T-helper 1 cell treated with Interleukin-12 subunit alpha and Interleukin-12 subunit beta and Interleukin-4 antibody, amounts not matched to agents 30 μg/mL and 1 μg/mL, for 36 hours (primary cell): ENCODE data around the gene RBPMS2.

Source experiments
- H3K27ac Mint-ChIP-seq: one replicate; pipeline ENCODE4 v1.8.0; 2021; ENCODE audit warnings: mild to moderate bottlenecking, mixed read lengths
- H3K27me3 Mint-ChIP-seq: one replicate; pipeline ENCODE4 v1.8.0; 2021; ENCODE audit warnings: low read depth, mixed read lengths
- H3K36me3 Mint-ChIP-seq: one replicate; pipeline ENCODE4 v1.8.0; 2021; ENCODE audit warnings: low read depth, mixed read lengths
- H3K4me1 Mint-ChIP-seq: one replicate; pipeline ENCODE4 v1.8.0; 2021; ENCODE audit warnings: low read depth, mixed read lengths
- H3K4me3 Mint-ChIP-seq: one replicate; pipeline ENCODE4 v1.8.0; 2021; ENCODE audit warnings: mild to moderate bottlenecking, moderate library complexity, mixed read lengths
- H3K9me3 Mint-ChIP-seq: one replicate; pipeline ENCODE4 v1.8.0; 2021; ENCODE audit warnings: mixed read lengths

RBPMS2 gene

GRCh38 chr15:64739156-64739555, 36.2 kb downstream of the RBPMS2 start:
- H3K9me3 Mint-ChIP-seq, result no peaks in the 10 kb centered on the region
- no peaks in the 10 kb centered on the region for H3K27me3 Mint-ChIP-seq
- no peak overlapping the region for H3K27ac Mint-ChIP-seq
- H3K36me3 Mint-ChIP-seq, result no peaks in the 10 kb centered on the region
- H3K4me3 Mint-ChIP-seq, result no peak overlapping the region
- no peaks in the 10 kb centered on the region for H3K4me1 Mint-ChIP-seq

GRCh38 chr15:64738226-64739095, 36.9 kb downstream of the RBPMS2 start:
- Mint-ChIP-seq H3K9me3 (no peaks in the 10 kb centered on the region), H3K27ac (no peak overlapping the region), H3K36me3 (no peaks in the 10 kb centered on the region), H3K27me3 (no peaks in the 10 kb centered on the region), H3K4me1 (no peaks in the 10 kb centered on the region), H3K4me3 (no peak overlapping the region)

GRCh38 chr15:64732156-64732860, 43.1 kb downstream of the RBPMS2 start:
- no peaks in the 10 kb centered on the region for H3K36me3 Mint-ChIP-seq
- H3K27ac Mint-ChIP-seq, result no peak overlapping the region
- H3K27me3 Mint-ChIP-seq, result peaks cover 3% of the 10 kb centered on the region
- H3K4me1 Mint-ChIP-seq, result peaks cover 8% of the 10 kb centered on the region
- H3K9me3 Mint-ChIP-seq, result no peaks in the 10 kb centered on the region
- no peak overlapping the region for H3K4me3 Mint-ChIP-seq

GRCh38 chr15:64731805-64732151, 43.6 kb downstream of the RBPMS2 start:
- Mint-ChIP-seq H3K27ac (no peak overlapping the region), H3K27me3 (peaks cover 3% of the 10 kb centered on the region), H3K9me3 (no peaks in the 10 kb centered on the region), H3K4me3 (no peak overlapping the region), H3K4me1 (peaks cover 8% of the 10 kb centered on the region), H3K36me3 (no peaks in the 10 kb centered on the region)

GRCh38 chr15:64731012-64731804, 44.2 kb downstream of the RBPMS2 start:
- H3K4me1 Mint-ChIP-seq, result peaks cover 8% of the 10 kb centered on the region
- no peaks in the 10 kb centered on the region for H3K36me3 Mint-ChIP-seq
- H3K27me3 Mint-ChIP-seq, result peaks cover 4% of the 10 kb centered on the region
- H3K27ac Mint-ChIP-seq, result no peak overlapping the region
- H3K4me3 Mint-ChIP-seq, result no peak overlapping the region
- no peaks in the 10 kb centered on the region for H3K9me3 Mint-ChIP-seq

GRCh38 chr15:64730151-64730550, 45.2 kb downstream of the RBPMS2 start:
- H3K9me3 Mint-ChIP-seq, result no peaks in the 10 kb centered on the region
- H3K27ac Mint-ChIP-seq, result no peak overlapping the region
- peaks cover 8% of the 10 kb centered on the region for H3K4me1 Mint-ChIP-seq
- no peak overlapping the region for H3K4me3 Mint-ChIP-seq
- H3K27me3 Mint-ChIP-seq, result peaks cover 7% of the 10 kb centered on the region
- no peaks in the 10 kb centered on the region for H3K36me3 Mint-ChIP-seq

GRCh38 chr15:64720188-64720587, 55.2 kb downstream of the RBPMS2 start:
- Mint-ChIP-seq H3K27me3 (no peaks in the 10 kb centered on the region), H3K4me1 (peaks cover 5% of the 10 kb centered on the region), H3K36me3 (no peaks in the 10 kb centered on the region), H3K4me3 (no peak overlapping the region), H3K9me3 (no peaks in the 10 kb centered on the region), H3K27ac (no peak overlapping the region)

GRCh38 chr15:64717735-64718495, 57.5 kb downstream of the RBPMS2 start:
- H3K27me3 Mint-ChIP-seq, result no peaks in the 10 kb centered on the region
- no peaks in the 10 kb centered on the region for H3K36me3 Mint-ChIP-seq
- H3K9me3 Mint-ChIP-seq, result no peaks in the 10 kb centered on the region
- no peak overlapping the region for H3K27ac Mint-ChIP-seq
- no peak overlapping the region for H3K4me3 Mint-ChIP-seq
- H3K4me1 Mint-ChIP-seq, result peaks cover 5% of the 10 kb centered on the region

GRCh38 chr15:64717130-64717529, 58.3 kb downstream of the RBPMS2 start:
- peaks cover 5% of the 10 kb centered on the region for H3K4me1 Mint-ChIP-seq
- no peaks in the 10 kb centered on the region for H3K36me3 Mint-ChIP-seq
- no peak overlapping the region for H3K27ac Mint-ChIP-seq
- H3K27me3 Mint-ChIP-seq, result no peaks in the 10 kb centered on the region
- no peak overlapping the region for H3K4me3 Mint-ChIP-seq
- no peaks in the 10 kb centered on the region for H3K9me3 Mint-ChIP-seq

GRCh38 chr15:64716452-64716851, 58.9 kb downstream of the RBPMS2 start:
- Mint-ChIP-seq H3K4me3 (no peak overlapping the region), H3K27me3 (no peaks in the 10 kb centered on the region), H3K9me3 (no peaks in the 10 kb centered on the region), H3K36me3 (no peaks in the 10 kb centered on the region), H3K27ac (no peak overlapping the region), H3K4me1 (peaks cover 5% of the 10 kb centered on the region)

- Mint-ChIP-seq H3K36me3 (no peaks in the 10 kb centered on the region), H3K4me3 (no peak overlapping the region), H3K27ac (no peak overlapping the region), H3K4me1 (peaks cover 5% of the 10 kb centered on the region), H3K9me3 (no peaks in the 10 kb centered on the region), H3K27me3 (no peaks in the 10 kb centered on the region)
These were observed 61.8 kb downstream of the RBPMS2 start for GRCh38 chr15:64713592-64713991.

- H3K4me1 Mint-ChIP-seq, result peaks cover 1% of the 10 kb centered on the region
- no peak overlapping the region for H3K4me3 Mint-ChIP-seq
- H3K9me3 Mint-ChIP-seq, result no peaks in the 10 kb centered on the region
- no peak overlapping the region for H3K27ac Mint-ChIP-seq
- no peaks in the 10 kb centered on the region for H3K36me3 Mint-ChIP-seq
- H3K27me3 Mint-ChIP-seq, result peaks cover 5% of the 10 kb centered on the region
These were observed 63.0 kb downstream of the RBPMS2 start for GRCh38 chr15:64712353-64712752.

- Mint-ChIP-seq H3K9me3 (no peaks in the 10 kb centered on the region), H3K27ac (no peak overlapping the region), H3K36me3 (no peaks in the 10 kb centered on the region), H3K4me3 (no peak overlapping the region), H3K27me3 (peaks cover 5% of the 10 kb centered on the region), H3K4me1 (no peaks in the 10 kb centered on the region)
These were observed 64.5 kb downstream of the RBPMS2 start for GRCh38 chr15:64710676-64711428.
